Caco-2 (cell line): ENCODE measurements around the gene SMIM8. TPM values are rescaled to one million over a fixed set of nuclear protein-coding genes. Genes with fewer than 3 reads are reported as not detected.

Experiments
- BruUV-seq: library from RNA; stranded (reverse); fragments of 400-500 nt; replicated peaks from 2 replicates; lab custom pipeline; 2021; lab: Mats Ljungman, UMichigan
- CTCF ChIA-PET: fragments of 300-600 bp; sonication (Branson Sonifier 250); formaldehyde crosslinking; loops from one replicate; lab custom pipeline; 2022; ENCODE audit warnings: antibody characterized with exemption; lab: Charles Lee
- POLR2A ChIA-PET: fragments of 300-600 bp; sonication (Branson Sonifier 250); formaldehyde crosslinking; loops from one replicate; lab custom pipeline; 2022; ENCODE audit warnings: antibody characterized with exemption; lab: Charles Lee
- DNase-seq, 2 experiments: peaks; one replicate each; pipeline versions ENCODE4 v3.0.0 to v3.0.0-alpha.2; 2020 to 2022
- H3K27me3 ChIP-seq: replicated peaks from 2 replicates; pipeline ENCODE4 v1.6.0; 2011; ENCODE audit warnings: low read length; ENCODE audit not compliant: control insufficient read depth, insufficient read depth
- H3K36me3 ChIP-seq: 2 replicates; pipeline ENCODE4 v1.5.1; 2011; ENCODE audit warnings: low read length; ENCODE audit not compliant: control insufficient read depth, insufficient read depth
- H3K4me1 ChIP-seq: fragments of 250-450 bp; sonication (Bioruptor Pico); 2 replicates; pipeline ENCODE4 v1.5.1; 2020; ENCODE audit warnings: mild to moderate bottlenecking
- H3K4me3 ChIP-seq: 2 replicates; pipeline ENCODE4 v1.5.1; 2011; ENCODE audit warnings: low read depth, mild to moderate bottlenecking, control low read depth, low read length
- H3K9me3 ChIP-seq: fragments of 250-450 bp; sonication (Bioruptor Pico); 2 replicates; pipeline ENCODE4 v1.5.1; 2020; ENCODE audit warnings: mild to moderate bottlenecking, moderate library complexity
- H3K27ac Mint-ChIP-seq: one replicate; pipeline ENCODE4 v1.8.0; 2022; ENCODE audit warnings: mixed read lengths; ENCODE audit not compliant: unreplicated experiment
- H3K27me3 Mint-ChIP-seq: one replicate; pipeline ENCODE4 v1.8.0; 2022; ENCODE audit warnings: mixed read lengths; ENCODE audit not compliant: insufficient read depth, unreplicated experiment
- H3K36me3 Mint-ChIP-seq: one replicate; pipeline ENCODE4 v1.8.0; 2022; ENCODE audit warnings: mild to moderate bottlenecking, mixed read lengths; ENCODE audit not compliant: insufficient read depth, unreplicated experiment
- H3K4me1 Mint-ChIP-seq: one replicate; pipeline ENCODE4 v1.8.0; 2022; ENCODE audit warnings: low read depth, mixed read lengths; ENCODE audit not compliant: unreplicated experiment
- H3K4me3 Mint-ChIP-seq: one replicate; pipeline ENCODE4 v1.8.0; 2022; ENCODE audit warnings: mild to moderate bottlenecking, moderate library complexity, mixed read lengths; ENCODE audit not compliant: unreplicated experiment
- H3K9me3 Mint-ChIP-seq: one replicate; pipeline ENCODE4 v1.8.0; 2022; ENCODE audit warnings: mixed read lengths; ENCODE audit not compliant: unreplicated experiment
- CTCF ChIP-seq, 2 experiments: fragments of 200-600 bp in 1 of 2; IDR thresholded peaks; 1 replicate in 1 of 2; 2 replicates in 1 of 2; pipeline versions ENCODE4 v1.5.1 to v1.8.0; 2011 to 2022; ENCODE audit warnings: antibody characterized with exemption in 1 of 2, control low read depth in 1 of 2, inconsistent platforms in 1 of 2, low read depth in 1 of 2, low read length in 1 of 2, mild to moderate bottlenecking in 1 of 2, moderate library complexity in 1 of 2; ENCODE audit not compliant: insufficient read depth in 1 of 2, severe bottlenecking in 1 of 2, unreplicated experiment in 1 of 2
- intact Hi-C: fragments of 100-400 bp; cut with micrococcal nuclease; formaldehyde crosslinking; loops from one replicate; pipeline ENCODE4 v1.10.0; 2022; ENCODE audit not compliant: unreplicated experiment
- total RNA-seq: library from RNA; stranded (reverse); gene quantifications from 2 replicates; pipeline ENCODE4 v1.2.3, GENCODE V29; 2022

Gene SMIM8
- total RNA-seq, 1 experiment from 2014 or later, result 8.5 TPM

GRCh38 chr6:87334683-87335082 is 12.3 kb downstream of the SMIM8 start:
- Mint-ChIP-seq H3K36me3 (no peaks in the 10 kb centered on the region), H3K27me3 (no peaks in the 10 kb centered on the region), H3K27ac (no peak overlapping the region), H3K9me3 (no peaks in the 10 kb centered on the region), H3K4me3 (no peak overlapping the region), H3K4me1 (peaks cover 21% of the 10 kb centered on the region)
- no peak overlapping the region for H3K4me3 ChIP-seq
- CTCF ChIA-PET, result no interaction called here
- no peaks in the 10 kb centered on the region for H3K36me3 ChIP-seq
- no peaks in the 10 kb centered on the region for H3K9me3 ChIP-seq
- no peaks in the 10 kb centered on the region for H3K27me3 ChIP-seq
- intact Hi-C loops, result no loop called here
- no peak for DNase-seq
- H3K4me1 ChIP-seq, result no peaks in the 10 kb centered on the region; the same call in 1 of the 2 replicates
- BruUV-seq, result no TSS peak
- TF ChIP-seq CTCF (IDR thresholded peaks at IDR 0.05; ENCODE audit: insufficient read depth in 1 of 2, low read depth in 1 of 2, low read length in 1 of 2, severe bottlenecking in 1 of 2, unreplicated experiment in 1 of 2), result no peak
- POLR2A ChIA-PET, result no interaction called here

- Mint-ChIP-seq H3K4me3 (no peak overlapping the region), H3K4me1 (peaks cover 28% of the 10 kb centered on the region), H3K9me3 (no peaks in the 10 kb centered on the region), H3K27ac (no peak overlapping the region), H3K36me3 (no peaks in the 10 kb centered on the region), H3K27me3 (no peaks in the 10 kb centered on the region)
- Histone ChIP-seq H3K36me3 (no peaks in the 10 kb centered on the region), H3K27me3 (no peaks in the 10 kb centered on the region), H3K9me3 (no peaks in the 10 kb centered on the region), H3K4me1 (no peaks in the 10 kb centered on the region; the same call in 1 of the 2 replicates), H3K4me3 (no peak overlapping the region)
- BruUV-seq, result no TSS peak
- DNase-seq, result no peak
- TF ChIP-seq CTCF (IDR thresholded peaks at IDR 0.05; ENCODE audit: insufficient read depth in 1 of 2, low read depth in 1 of 2, low read length in 1 of 2, severe bottlenecking in 1 of 2, unreplicated experiment in 1 of 2), result no peak
- intact Hi-C loops, result no loop called here
- POLR2A ChIA-PET, result no interaction called here
- CTCF ChIA-PET, result no interaction called here
Measured at GRCh38 chr6:87336367-87336766, 14.0 kb downstream of the SMIM8 start.

GRCh38 chr6:87340230-87340629 is 17.8 kb downstream of the SMIM8 start:
- H3K4me3 ChIP-seq, result no peak overlapping the region
- intact Hi-C loops, result loop anchor here (5.0 kb wide), 1 partner anchor 268 kb away; no protein-coding TSS in a partner anchor
- Mint-ChIP-seq H3K4me3 (no peak overlapping the region), H3K4me1 (peaks cover 31% of the 10 kb centered on the region), H3K36me3 (no peaks in the 10 kb centered on the region), H3K27me3 (no peaks in the 10 kb centered on the region), H3K27ac (no peak overlapping the region), H3K9me3 (no peaks in the 10 kb centered on the region)
- no peak for TF ChIP-seq CTCF (IDR thresholded peaks at IDR 0.05; ENCODE audit: insufficient read depth in 1 of 2, low read depth in 1 of 2, low read length in 1 of 2, severe bottlenecking in 1 of 2, unreplicated experiment in 1 of 2)
- no peaks in the 10 kb centered on the region for H3K27me3 ChIP-seq
- BruUV-seq, result no TSS peak
- peaks cover 25% of the 10 kb centered on the region for H3K4me1 ChIP-seq
- H3K9me3 ChIP-seq, result no peaks in the 10 kb centered on the region
- no peaks in the 10 kb centered on the region for H3K36me3 ChIP-seq
- DNase-seq, result no peak
- ChIA-PET CTCF (no interaction called here), POLR2A (no interaction called here)
